HepG2 (cell line): ENCODE data around the gene CTPS2. TPM values are rescaled to one million over a fixed set of nuclear protein-coding genes. Genes with fewer than 3 reads are reported as not detected.

Source experiments
- ATAC-seq: fragments of 200-7000 bp; cut with Tn5 transposase; 3 replicates; pipeline ENCODE4 v1.9.1; 2020; ENCODE audit warnings: mild to moderate bottlenecking, moderate library complexity
- BruUV-seq: library from RNA; stranded (reverse); fragments of 400-500 nt; replicated peaks from 2 replicates; lab custom pipeline; 2021; lab: Mats Ljungman, UMichigan
- CTCF ChIA-PET: fragments of 300-600 bp; formaldehyde crosslinking; extraction: SDS; loops from one replicate; lab custom pipeline; 2021; ENCODE audit warnings: low total read pairs, inconsistent platforms, low intra/inter-chr PET ratio; lab: Yijun Ruan, JAX
- POLR2A ChIA-PET: fragments of 350-600 bp; sonication (Branson Sonifier 250); formaldehyde crosslinking; loops from one replicate; lab custom pipeline; 2020; ENCODE audit warnings: antibody characterized with exemption, inconsistent platforms; lab: Yijun Ruan, JAX
- DNase-seq: peaks from one replicate; pipeline ENCODE4 v3.0.0-alpha.2; 2015; ENCODE audit warnings: low spot score
- FAIRE-seq: peaks from 3 replicates; lab custom pipeline; 2011; peaks lifted over from hg19 to GRCh38; lab: Jason Lieb, UNC
- H2AFZ ChIP-seq: one replicate; pipeline ENCODE4 v1.6.1; 2011; ENCODE audit warnings: low read length, inconsistent platforms
- H3K27ac ChIP-seq: fragments of 300-600 bp; 3 replicates; pipeline ENCODE4 v1.8.0; 2011; ENCODE audit warnings: mixed run types, mild to moderate bottlenecking, mixed read lengths, low read length, inconsistent platforms; ENCODE audit not compliant: insufficient read depth; ENCODE audit errors: extremely low read length
- H3K27me3 ChIP-seq, 2 experiments: fragments of 200-600 bp in 1 of 2; 2 replicates in 1 of 2; 3 replicates in 1 of 2; pipeline versions ENCODE4 v1.6.0 to v1.8.0; 2011; ENCODE audit warnings: low read length in 2 of 2, mild to moderate bottlenecking in 2 of 2, moderate library complexity in 2 of 2, inconsistent platforms in 1 of 2; ENCODE audit not compliant: insufficient read depth in 2 of 2, control insufficient read depth in 1 of 2
- H3K36me3 ChIP-seq, 2 experiments: fragments of 200-600 bp in 1 of 2; replicated peaks in 1 of 2; 2 replicates in 1 of 2; 3 replicates in 1 of 2; pipeline versions ENCODE4 v1.5.1 to v1.8.0; 2011; ENCODE audit warnings: low read length in 2 of 2, inconsistent platforms in 1 of 2; ENCODE audit not compliant: insufficient read depth in 2 of 2, control insufficient read depth in 1 of 2
- H3K4me1 ChIP-seq: 2 replicates; pipeline ENCODE4 v1.5.1; 2012; ENCODE audit warnings: low read length, inconsistent platforms; ENCODE audit not compliant: insufficient read depth
- H3K4me2 ChIP-seq: 2 replicates; pipeline ENCODE4 v1.6.0; 2011; ENCODE audit warnings: low read depth, low read length, inconsistent platforms
- H3K4me3 ChIP-seq, 3 experiments: fragments of 200-600 bp in 1 of 3; sonication (generic), shearing (Covaris generic) in 1 of 3; replicated peaks in 1 of 3; 2 replicates each; pipeline ENCODE4 v1.5.1; 2011 to 2016; ENCODE audit warnings: low read length in 3 of 3, inconsistent platforms in 2 of 3, low read depth in 2 of 3, mild to moderate bottlenecking in 2 of 3, control low read depth in 1 of 3, mixed read lengths in 1 of 3; ENCODE audit not compliant: insufficient read depth in 1 of 3
- H3K79me2 ChIP-seq: one replicate; pipeline ENCODE4 v1.6.1; 2011; ENCODE audit warnings: low read length, inconsistent platforms; ENCODE audit not compliant: insufficient read depth
- H3K9ac ChIP-seq: 2 replicates; pipeline ENCODE4 v1.6.0; 2011; ENCODE audit warnings: mild to moderate bottlenecking, low read depth, low read length, inconsistent platforms; ENCODE audit not compliant: insufficient read depth
- H3K9me3 ChIP-seq: 2 replicates; pipeline ENCODE4 v1.5.1; 2012; ENCODE audit warnings: mild to moderate bottlenecking, low read length
- H4K20me1 ChIP-seq: 2 replicates; pipeline ENCODE4 v1.6.0; 2011; ENCODE audit warnings: inconsistent platforms, mild to moderate bottlenecking, low read length, moderate library complexity; ENCODE audit not compliant: insufficient read depth
- JUN ChIP-seq: sonication (generic); formaldehyde crosslinking; IDR thresholded peaks from 2 replicates; pipeline ENCODE4 v1.4.0; 2020; ENCODE audit warnings: mild to moderate bottlenecking, missing genetic modification reagents
- NFE2L2 ChIP-seq: fragments of 150-350 bp; IDR thresholded peaks from 2 replicates; pipeline ENCODE4 v1.6.1; 2014; ENCODE audit warnings: low read length
- STAG1 ChIP-seq: sonication (generic); formaldehyde crosslinking; IDR thresholded peaks from 2 replicates; pipeline ENCODE4 v1.4.0; 2020; ENCODE audit warnings: missing genetic modification reagents
- ZNF20 ChIP-seq: sonication (generic); formaldehyde crosslinking; IDR thresholded peaks from 2 replicates; pipeline ENCODE4 v1.4.0; 2020; ENCODE audit warnings: mild to moderate bottlenecking, moderate library complexity, missing genetic modification reagents
- WGBS: methylation state at CpG from one replicate; pipeline ENCODE4 v1.1.6; 2017; ENCODE audit warnings: low lambda C conversion rate; 5-methylcytosine and 5-hydroxymethylcytosine counted together
- in situ Hi-C: cut with HindIII; loops from 2 replicates; pipeline ENCODE4 v1.10.0; 2017; ENCODE audit warnings: low pct_unique_long_range_greater_than_20kb; ENCODE audit not compliant: extremely low pct_ligation_motif_present
- intact Hi-C: fragments of 100-400 bp; cut with micrococcal nuclease; formaldehyde crosslinking; loops from one replicate; pipeline ENCODE4 v1.10.0; 2022; ENCODE audit not compliant: unreplicated experiment
- polyA plus RNA-seq, 8 experiments: library from polyadenylated mRNA; depleted of rRNA in 3 of 8; stranded (reverse) in 7 of 8; unstranded in 1 of 8; fragments of >200 nt; fragmentation: Illumina TruSeq in 4 of 8; extraction: Trizol in 4 of 8; gene quantifications; 2 replicates each; pipeline versions ENCODE4 v1.2.1 to v1.2.3, GENCODE V29; 2011 to 2016; ENCODE audit warnings: low read depth in 4 of 8, missing spikeins in 1 of 8, mixed read lengths in 1 of 8; ENCODE audit not compliant: insufficient read depth in 1 of 8
- total RNA-seq, 5 experiments: library from RNA; depleted of rRNA; stranded (reverse); fragments of >200 nt; fragmentation: Illumina TruSeq; extraction: Trizol; gene quantifications; 2 replicates each; pipeline ENCODE4 v1.2.3, GENCODE V29; 2016; ENCODE audit warnings: low read depth in 1 of 5
- TF ChIP-seq, protein P1 (sequence below): sonication (generic); formaldehyde crosslinking; IDR thresholded peaks from 2 replicates; pipeline ENCODE4 v1.5.0; 2020; ENCODE audit warnings: mild to moderate bottlenecking, missing genetic modification reagents, moderate library complexity
- TF ChIP-seq, protein P2 (sequence below): sonication (generic); formaldehyde crosslinking; IDR thresholded peaks from 2 replicates; pipeline ENCODE4 v1.5.1; 2020; ENCODE audit warnings: mild to moderate bottlenecking, missing genetic modification reagents

The CTPS2 gene
- total and polyA plus RNA-seq, 2 of the 13 experiments (the other 11 are each of a cell fraction or from before 2014, with no cell fraction given), result 10.3 to 26.1 TPM

DNA sequence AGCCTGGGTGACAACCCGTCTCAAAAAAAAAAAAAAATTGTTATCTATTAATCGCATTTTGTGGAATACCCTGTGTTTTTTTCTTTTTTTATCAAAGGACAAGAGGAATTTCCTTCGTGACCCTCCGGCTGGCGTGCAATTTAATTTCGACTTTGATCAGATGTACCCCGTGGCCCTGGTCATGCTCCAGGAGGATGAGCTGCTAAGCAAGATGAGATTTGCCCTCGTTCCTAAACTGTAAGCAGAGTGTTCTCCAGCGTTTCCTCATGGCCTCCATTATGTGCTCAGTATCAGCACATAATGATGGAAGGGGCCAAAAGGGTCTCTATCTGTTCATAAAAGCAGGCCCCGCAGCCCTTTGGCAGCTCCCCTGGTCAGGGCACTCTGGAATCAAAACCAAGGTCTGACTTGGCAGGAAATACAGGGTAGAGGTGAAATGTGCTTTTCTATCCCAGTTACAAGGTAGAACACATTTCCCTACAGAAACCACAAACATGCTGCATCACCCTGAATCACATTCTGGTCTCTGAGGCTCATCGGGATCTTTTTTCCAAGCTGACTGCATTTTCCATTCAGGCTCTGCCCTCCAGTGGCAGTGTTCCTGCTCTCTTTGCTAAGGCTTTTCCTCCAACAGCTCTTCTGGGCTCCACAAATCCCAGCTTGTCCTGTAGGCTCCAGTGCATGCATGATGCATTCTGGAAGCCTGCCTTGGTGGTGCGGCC is 31.3 kb upstream of the CTPS2 start:
- ATAC-seq (peak; percentile 34; the same call in 2 of the 3 replicates), FAIRE-seq (peak; percentile 52)

More for the DNA sequence above, 31.3 kb upstream of the CTPS2 start:
- Histone ChIP-seq H3K27ac (no peak overlapping the region), H3K79me2 (no peaks in the 10 kb centered on the region), H3K36me3 (peaks cover 2 to 13% of the 10 kb centered on the region in 2 experiments; a peak in 2 of 5 replicates), H3K9me3 (no peaks in the 10 kb centered on the region), H3K4me3 (no peak overlapping the region), H3K4me1 (peaks cover 32% of the 10 kb centered on the region), H3K4me2 (no peak overlapping the region), H3K27me3 (no peaks in the 10 kb centered on the region), H3K9ac (no peak overlapping the region), H2AFZ (no peak overlapping the region), H4K20me1 (peaks cover 5% of the 10 kb centered on the region; the same call in 1 of the 2 replicates)
- no TSS peak for BruUV-seq
- no peak for DNase-seq
- ChIA-PET POLR2A (interaction anchor here (0.5 to 4.9 kb wide), 4 partner anchors 24 to 56 kb away, joined by 3 to 28 read pairs (median 14); partner anchors contain the start of genes CTPS2 and SYAP1), CTCF (no interaction called here)
- TF ChIP-seq, protein P1, sequence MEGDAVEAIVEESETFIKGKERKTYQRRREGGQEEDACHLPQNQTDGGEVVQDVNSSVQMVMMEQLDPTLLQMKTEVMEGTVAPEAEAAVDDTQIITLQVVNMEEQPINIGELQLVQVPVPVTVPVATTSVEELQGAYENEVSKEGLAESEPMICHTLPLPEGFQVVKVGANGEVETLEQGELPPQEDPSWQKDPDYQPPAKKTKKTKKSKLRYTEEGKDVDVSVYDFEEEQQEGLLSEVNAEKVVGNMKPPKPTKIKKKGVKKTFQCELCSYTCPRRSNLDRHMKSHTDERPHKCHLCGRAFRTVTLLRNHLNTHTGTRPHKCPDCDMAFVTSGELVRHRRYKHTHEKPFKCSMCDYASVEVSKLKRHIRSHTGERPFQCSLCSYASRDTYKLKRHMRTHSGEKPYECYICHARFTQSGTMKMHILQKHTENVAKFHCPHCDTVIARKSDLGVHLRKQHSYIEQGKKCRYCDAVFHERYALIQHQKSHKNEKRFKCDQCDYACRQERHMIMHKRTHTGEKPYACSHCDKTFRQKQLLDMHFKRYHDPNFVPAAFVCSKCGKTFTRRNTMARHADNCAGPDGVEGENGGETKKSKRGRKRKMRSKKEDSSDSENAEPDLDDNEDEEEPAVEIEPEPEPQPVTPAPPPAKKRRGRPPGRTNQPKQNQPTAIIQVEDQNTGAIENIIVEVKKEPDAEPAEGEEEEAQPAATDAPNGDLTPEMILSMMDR (CRISPR knock-in tag), result peak; percentile 42; the same call in 1 of the 2 replicates
- peak; percentile 53 for TF ChIP-seq STAG1
- no peak for TF ChIP-seq ZNF20 (CRISPR knock-in tag)
- TF ChIP-seq JUN (CRISPR knock-in tag), result no peak
- peak; percentile 11; the same call in 1 of the 2 replicates for TF ChIP-seq NFE2L2
- TF ChIP-seq, protein P2, sequence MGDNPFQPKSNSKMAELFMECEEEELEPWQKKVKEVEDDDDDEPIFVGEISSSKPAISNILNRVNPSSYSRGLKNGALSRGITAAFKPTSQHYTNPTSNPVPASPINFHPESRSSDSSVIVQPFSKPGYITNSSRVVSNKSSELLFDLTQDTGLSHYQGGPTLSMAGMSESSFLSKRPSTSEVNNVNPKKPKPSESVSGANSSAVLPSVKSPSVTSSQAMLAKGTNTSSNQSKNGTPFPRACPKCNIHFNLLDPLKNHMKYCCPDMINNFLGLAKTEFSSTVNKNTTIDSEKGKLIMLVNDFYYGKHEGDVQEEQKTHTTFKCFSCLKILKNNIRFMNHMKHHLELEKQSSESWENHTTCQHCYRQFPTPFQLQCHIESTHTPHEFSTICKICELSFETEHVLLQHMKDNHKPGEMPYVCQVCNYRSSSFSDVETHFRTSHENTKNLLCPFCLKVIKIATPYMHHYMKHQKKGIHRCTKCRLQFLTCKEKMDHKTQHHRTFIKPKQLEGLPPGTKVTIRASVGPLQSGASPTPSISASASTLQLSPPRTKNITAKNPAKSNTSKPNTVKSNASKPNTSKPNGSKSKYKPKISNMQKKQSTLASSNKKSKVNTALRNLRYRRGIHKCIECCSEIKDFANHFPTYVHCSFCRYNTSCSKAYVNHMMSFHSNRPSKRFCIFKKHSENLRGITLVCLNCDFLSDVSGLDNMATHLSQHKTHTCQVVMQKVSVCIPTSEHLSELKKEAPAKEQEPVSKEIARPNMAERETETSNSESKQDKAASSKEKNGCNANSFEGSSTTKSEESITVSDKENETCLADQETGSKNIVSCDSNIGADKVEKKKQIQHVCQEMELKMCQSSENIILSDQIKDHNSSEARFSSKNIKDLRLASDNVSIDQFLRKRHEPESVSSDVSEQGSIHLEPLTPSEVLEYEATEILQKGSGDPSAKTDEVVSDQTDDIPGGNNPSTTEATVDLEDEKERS (CRISPR knock-in tag), result no peak
- in situ Hi-C loops (no loop called here), intact Hi-C loops (no loop called here)
- WGBS, result 97% methylated on average over 11 of the region's 12 CpGs
